Measurements from ENCODE around the gene SDS.

The SDS gene

DNA sequence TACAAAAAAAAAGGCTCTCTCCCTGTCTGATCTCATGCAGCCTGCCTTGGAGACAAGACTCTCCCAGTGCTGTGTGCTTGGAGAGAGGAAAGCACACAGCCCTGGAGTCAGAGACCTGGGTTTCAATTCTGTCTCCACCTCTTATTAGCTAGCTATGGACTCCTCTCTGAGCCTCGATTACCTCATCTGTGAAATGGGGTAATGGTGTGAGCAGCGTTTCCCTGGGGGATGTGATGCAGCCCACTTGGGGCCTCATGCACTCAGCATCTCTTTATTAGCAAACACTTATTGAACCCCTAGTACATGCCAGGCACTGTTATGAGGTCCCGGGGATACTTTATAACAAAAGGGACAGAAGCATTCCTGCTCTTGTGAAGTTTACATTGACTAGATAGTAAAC is 12.5 kb downstream of the SDS start:
- TF ChIP-seq POLR2A (IDR thresholded peaks at IDR 0.05; ENCODE audit: low read length) (no peak), GATA1 (IDR thresholded peaks at IDR 0.05; ENCODE audit: low read depth, low read length) (no peak)
- DNase-seq: no peak

DNA sequence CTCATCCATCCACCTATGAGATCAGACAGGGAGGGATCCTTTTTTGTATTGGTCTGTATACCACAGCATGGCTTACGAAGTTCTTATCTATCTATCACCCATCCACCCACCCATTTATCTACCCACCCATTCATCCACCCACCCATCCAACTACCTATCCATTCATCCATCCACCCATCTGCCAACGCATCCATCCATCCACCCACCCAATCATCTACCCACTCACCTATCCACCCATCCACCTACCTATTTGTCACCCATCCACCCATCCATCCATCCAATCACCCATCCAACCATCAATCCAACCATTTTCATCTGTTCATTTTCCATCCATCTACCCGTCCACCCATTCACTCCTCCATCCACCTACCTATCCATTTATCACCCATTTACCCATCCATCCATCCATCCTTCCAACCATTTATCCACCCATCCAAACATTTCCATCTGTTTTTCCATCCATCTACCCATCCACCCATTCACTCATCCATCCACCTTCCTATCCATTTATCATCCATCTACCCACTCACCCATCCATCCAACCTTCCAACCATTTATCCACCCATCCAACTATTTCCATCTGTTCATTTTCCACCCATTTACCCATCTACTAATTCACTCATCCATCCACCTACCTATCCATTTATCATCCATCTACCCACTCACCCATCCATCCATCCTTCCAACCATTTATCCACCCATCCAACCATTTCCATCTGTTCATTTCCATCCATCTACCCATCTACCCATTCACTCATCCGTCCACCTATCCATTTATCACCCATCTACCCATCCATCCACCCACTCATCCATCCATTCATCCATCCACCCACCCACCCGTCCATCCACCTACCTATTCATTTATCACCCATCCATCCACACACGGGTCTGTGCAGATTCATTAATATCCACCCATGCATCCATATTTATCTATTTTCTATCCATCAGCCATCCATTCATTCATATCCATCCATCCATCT is 13.3 kb downstream of the SDS start:
- DNase-seq: no peak
- TF ChIP-seq POLR2A (IDR thresholded peaks at IDR 0.05; ENCODE audit: low read length) (no peak), GATA1 (IDR thresholded peaks at IDR 0.05; ENCODE audit: low read depth, low read length) (no peak)

DNA sequence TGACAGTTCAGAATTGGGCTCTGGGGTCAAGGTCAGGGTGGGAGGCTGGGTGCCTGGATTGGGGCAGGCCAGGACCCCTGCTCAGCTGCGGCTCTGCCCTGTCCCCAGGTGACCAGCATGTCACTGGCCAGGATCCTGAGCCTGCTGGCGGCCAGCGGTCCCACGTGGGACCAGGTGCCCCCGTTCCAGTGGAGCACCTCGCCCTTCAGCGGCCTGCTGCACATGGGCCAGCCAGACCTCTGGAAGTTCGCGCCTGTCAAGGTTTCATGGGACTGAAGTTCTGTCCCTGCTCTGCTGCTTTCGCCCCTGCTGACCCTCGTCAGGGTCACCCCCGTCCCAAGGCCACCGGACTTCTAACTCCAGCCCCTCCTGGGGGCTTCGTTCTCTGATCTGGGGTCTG is 15.3 kb downstream of the SDS start:
- DNase-seq: no peak
- no peak for TF ChIP-seq POLR2A (IDR thresholded peaks at IDR 0.05; ENCODE audit: low read length)
- no peak for TF ChIP-seq GATA1 (IDR thresholded peaks at IDR 0.05; ENCODE audit: low read depth, low read length)

DNA sequence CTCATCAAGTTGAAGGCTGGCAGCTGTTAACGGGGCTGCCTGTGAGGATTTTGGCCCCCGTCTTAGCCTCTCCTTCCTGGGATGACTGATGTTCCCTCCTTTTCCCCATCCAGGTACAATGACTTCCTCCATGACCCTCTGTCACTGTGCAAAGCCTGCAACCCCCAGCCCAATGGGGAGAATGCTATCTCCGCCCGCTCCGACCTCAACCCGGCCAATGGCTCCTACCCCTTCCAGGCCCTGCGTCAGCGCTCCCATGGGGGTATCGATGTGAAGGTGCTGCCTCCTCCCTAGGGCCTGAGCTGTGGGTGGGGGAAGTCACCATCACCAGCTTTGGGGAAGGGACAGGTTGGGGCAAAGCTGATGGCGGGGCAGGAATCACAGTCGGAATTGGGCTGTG is 16.1 kb downstream of the SDS start:
- TF ChIP-seq GATA1 (IDR thresholded peaks at IDR 0.05; ENCODE audit: low read depth, low read length): no peak
- no peak for TF ChIP-seq POLR2A (IDR thresholded peaks at IDR 0.05; ENCODE audit: low read length)
- no peak for DNase-seq

DNA sequence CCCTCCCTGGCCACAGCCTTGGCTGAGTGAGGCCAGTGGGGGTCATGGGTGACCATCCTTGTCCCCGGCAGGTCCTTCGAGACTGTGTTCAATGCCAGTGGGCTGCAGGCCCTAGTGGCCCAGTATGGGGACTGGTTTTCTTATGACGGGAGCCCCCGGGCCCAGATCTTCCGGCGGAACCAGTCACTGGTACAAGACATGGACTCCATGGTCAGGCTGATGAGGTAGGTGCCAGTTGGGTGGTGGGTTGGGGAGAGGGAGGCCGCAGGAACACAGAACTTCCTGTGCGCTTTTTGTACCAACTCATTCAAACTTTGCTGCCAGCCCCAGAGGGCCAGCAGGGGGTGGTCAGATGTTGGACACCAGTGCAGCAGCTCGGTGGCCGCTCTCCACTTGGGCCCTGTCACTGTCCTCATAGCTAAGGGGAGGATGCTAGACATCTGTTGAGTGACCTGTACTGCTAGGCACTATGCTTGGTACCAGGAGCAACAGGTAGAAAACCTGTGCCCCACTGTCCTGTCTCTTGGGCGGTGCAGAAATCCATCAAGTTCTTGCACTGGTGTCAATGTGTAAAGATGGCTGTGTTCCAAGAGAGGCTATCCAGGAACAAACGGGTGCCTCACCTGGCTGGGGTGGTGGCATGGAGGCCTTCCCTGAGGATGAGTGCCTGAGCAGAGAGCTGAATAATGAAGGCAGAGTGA is 16.7 kb downstream of the SDS start:
- no peak for TF ChIP-seq GATA1 (IDR thresholded peaks at IDR 0.05; ENCODE audit: low read depth, low read length)
- TF ChIP-seq POLR2A (IDR thresholded peaks at IDR 0.05; ENCODE audit: low read length): no peak
- DNase-seq: no peak

DNA sequence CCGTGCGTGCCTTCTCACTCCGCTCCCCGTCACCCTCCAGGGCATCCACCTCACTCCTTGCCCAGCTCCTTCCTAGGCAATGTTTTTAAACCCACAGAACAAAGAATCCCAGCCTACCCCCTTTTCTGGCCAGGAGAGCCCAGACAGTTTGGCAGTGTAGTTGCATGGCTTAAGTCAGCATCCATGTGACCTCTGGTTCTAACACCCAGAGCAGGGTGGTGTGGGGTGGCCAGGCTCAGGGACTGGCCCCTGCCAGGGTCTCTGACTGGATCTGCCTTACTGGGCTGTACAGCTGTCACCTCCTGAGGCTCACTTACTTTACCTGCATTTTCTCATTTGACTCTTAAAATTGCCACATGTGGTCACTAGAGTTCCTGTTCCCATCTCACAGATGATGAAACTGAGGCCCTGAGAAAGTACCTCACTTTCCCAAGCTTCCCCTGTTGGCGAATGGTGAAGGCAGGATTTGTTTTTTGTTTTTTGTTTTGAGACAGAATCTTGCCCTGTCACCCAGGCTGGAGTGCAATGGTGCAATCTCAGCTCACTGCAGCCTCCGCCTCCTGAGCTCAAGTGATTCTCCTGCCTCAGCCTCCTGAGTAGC is 18.3 kb downstream of the SDS start:
- no peak for DNase-seq
- TF ChIP-seq GATA1 (IDR thresholded peaks at IDR 0.05; ENCODE audit: low read depth, low read length) (no peak), POLR2A (IDR thresholded peaks at IDR 0.05; ENCODE audit: low read length) (no peak)

DNA sequence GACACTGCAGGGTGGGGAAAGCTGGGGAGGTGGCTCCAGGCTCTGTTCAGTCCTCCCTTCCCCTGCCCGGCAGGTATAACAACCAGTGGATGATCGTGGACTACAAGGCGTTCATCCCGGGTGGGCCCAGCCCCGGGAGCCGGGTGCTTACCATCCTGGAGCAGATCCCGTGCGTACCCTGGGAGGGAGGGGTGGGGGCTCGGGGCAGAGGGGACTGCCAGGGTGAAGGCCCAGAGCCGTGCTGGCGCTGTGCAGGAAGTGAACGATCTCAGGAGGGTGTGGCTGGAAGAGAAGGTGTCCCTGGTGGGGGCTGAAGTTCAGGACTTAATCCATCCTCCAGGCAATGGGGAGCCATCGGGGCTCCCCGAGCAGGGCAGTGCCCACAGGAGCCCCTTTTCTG is 18.9 kb downstream of the SDS start:
- DNase-seq: no peak
- TF ChIP-seq GATA1 (IDR thresholded peaks at IDR 0.05; ENCODE audit: low read depth, low read length): no peak
- no peak for TF ChIP-seq POLR2A (IDR thresholded peaks at IDR 0.05; ENCODE audit: low read length)

DNA sequence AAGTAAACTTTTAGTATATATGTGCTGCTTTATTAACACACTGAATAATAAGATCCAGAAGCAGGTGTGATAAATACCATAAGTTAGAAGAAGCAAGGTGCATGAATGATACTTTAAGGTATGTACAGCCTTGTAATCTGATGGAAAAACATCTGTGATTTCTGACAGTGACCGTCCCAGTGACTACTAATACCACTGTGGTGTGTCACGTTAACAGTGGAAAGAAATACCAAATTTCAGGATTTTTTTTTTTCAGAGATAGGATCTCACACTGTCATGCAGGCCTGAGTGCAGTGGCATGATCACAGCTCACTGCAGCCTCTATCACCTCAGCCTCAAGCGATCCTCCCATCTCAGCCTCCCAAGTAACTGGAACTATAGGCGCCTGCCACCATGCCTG is 21.5 kb downstream of the SDS start:
- peak in 1 of 2 experiments; percentile 21 for DNase-seq
- TF ChIP-seq POLR2A (IDR thresholded peaks at IDR 0.05; ENCODE audit: low read length): no peak
- TF ChIP-seq GATA1 (IDR thresholded peaks at IDR 0.05; ENCODE audit: low read depth, low read length): no peak

DNA sequence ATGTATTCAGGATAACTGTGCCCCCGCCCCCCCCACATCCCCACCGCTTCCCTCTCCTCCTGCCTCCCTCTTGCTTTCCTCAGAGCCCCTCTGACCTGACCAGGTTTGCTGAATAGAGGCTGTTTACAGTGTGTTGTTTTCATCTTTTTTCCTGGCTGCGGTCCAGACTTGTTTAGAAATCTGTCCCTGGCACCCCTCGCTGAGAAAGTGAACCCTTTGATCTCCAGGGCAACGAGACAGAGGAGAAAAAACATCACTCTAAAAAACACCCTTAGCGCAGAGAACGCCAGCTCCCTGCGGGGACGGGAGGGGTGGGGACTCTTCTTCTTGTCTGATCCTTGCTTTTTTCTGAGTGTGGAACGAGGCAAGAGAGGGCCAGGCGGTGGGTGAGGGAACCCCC is 22.5 kb downstream of the SDS start:
- TF ChIP-seq POLR2A (IDR thresholded peaks at IDR 0.05; ENCODE audit: low read length) (no peak), GATA1 (IDR thresholded peaks at IDR 0.05; ENCODE audit: low read depth, low read length) (no peak)
- DNase-seq: no peak

DNA sequence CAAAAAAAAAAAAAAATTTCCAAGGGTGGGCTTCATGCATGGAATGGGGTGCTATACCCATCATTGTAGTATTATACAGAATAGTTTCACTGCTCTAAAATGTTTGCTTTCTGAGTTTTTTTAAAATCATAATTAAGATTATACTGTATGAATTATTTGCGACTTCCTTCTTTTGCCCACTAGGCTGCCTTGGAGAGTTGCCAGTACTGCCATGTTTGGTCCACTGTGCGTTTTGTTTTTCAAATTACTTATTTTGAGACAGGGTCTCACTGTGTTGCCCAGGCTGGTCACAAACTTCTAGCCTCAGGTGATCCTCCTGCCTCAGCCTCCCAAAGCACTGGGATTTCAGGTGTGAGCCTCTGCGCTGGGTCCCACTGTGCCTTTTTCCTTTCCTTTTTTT is 25.4 kb downstream of the SDS start:
- TF ChIP-seq GATA1 (IDR thresholded peaks at IDR 0.05; ENCODE audit: low read depth, low read length): no peak
- no peak for TF ChIP-seq POLR2A (IDR thresholded peaks at IDR 0.05; ENCODE audit: low read length)

DNA sequence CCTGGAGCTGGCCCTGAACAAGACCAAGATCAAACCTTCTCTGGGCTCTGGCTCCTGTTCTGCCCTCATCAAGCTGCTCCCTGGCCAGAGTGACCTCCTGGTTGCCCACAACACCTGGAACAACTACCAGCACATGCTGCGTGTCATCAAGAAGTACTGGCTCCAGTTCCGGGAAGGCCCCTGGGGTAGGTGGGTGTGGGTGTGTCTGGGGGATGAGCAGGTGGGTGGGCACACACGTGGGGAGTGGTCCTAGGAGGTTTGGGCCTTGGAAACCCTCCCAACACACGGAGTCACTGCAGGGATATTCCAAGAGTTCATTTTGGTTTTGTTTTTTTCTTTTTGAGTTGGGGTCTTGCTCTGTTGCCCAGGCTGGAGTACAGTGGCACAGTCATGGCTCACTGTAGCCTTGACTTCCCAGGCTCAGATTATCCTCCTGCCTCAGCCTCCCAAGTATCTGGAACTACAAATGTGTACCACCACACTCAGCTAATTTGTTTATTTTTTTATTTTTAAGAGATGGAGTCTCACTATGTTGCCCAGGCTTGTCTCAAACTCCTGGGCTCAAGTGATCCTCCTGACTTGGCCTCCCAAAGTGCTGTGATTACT is 28.8 kb downstream of the SDS start:
- TF ChIP-seq POLR2A (IDR thresholded peaks at IDR 0.05; ENCODE audit: low read length) (no peak), GATA1 (IDR thresholded peaks at IDR 0.05; ENCODE audit: low read depth, low read length) (no peak)
- no peak for DNase-seq

More for the DNA sequence above, 25.4 kb downstream of the SDS start:
- peak in 1 of 2 experiments; percentile 18 for DNase-seq

DNA sequence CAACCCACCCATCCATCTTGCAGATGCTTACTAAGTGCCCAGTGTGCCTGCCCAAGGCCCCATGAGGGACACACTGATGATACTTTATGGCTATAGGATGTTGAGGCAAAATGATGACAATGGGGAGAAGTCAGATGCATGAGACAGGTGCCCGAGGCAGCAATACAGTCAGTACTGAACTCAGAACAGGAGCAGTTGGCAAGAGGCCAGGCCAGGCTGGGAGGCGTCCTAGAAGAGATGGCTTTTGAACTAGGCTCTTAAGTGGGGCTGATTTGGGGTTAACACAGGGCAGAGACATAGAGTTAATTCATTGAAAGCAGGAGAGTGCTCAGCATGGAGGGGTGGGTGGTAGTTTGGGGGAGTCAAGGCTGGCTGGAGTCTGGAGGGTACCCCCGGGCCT is 29.7 kb downstream of the SDS start:
- TF ChIP-seq POLR2A (IDR thresholded peaks at IDR 0.05; ENCODE audit: low read length) (no peak), GATA1 (IDR thresholded peaks at IDR 0.05; ENCODE audit: low read depth, low read length) (no peak)
- DNase-seq: peak; percentile 38 to 66

DNA sequence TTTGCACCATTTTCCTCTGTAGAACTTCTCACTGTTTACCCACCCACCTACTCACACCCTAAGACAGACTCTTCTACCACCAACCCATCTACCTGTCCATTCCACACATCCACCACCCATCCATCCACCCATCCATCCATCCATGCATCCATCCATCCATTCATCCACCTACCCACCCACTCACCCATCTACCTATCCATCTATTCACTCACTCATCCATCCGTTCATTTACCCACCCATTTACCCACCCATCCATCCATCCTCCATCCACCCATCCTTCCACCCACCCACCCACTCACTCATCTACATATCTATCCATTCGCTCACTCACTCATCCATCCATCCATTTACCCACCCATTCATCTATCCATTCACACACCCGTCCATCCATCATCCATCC is 30.2 kb downstream of the SDS start:
- TF ChIP-seq POLR2A (IDR thresholded peaks at IDR 0.05; ENCODE audit: low read length) (no peak), GATA1 (IDR thresholded peaks at IDR 0.05; ENCODE audit: low read depth, low read length) (no peak)
- no peak for DNase-seq

DNA sequence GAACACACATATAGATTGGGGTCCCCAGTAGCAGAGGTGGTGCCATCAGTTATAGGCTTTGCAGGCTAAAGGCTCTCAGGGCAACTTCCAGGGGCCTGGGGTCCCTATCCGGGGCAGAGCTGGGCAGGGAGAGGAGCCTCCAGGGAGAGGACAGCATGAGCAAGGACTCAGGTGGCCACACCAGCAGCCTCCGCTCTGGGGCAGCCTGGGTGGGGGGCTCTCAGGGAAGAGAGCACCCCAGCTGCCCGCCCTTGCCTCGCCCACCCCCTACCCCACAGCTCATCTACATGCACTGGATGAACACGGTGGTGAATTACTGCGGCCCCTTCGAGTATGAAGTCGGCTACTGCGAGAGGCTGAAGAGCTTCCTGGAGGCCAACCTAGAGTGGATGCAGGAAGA is 31.3 kb downstream of the SDS start:
- no peak for TF ChIP-seq POLR2A (IDR thresholded peaks at IDR 0.05; ENCODE audit: low read length)
- no peak for DNase-seq

Data from erythroblast (primary cell).